Right ventricle myocardium inferior (tissue), 1 donor: ENCODE results near the gene KIF6. TPM values are rescaled to one million over a fixed set of nuclear protein-coding genes. Genes with fewer than 3 reads are reported as not detected.

Experiments
- ATAC-seq: fragments of 200-7000 bp; cut with Tn5 transposase; one replicate; pipeline ENCODE4 v1.9.1; 2020; ENCODE audit warnings: mild to moderate bottlenecking, moderate library complexity
- DNase-seq: peaks from one replicate; pipeline ENCODE4 v3.0.0; 2021; ENCODE audit errors: missing footprints
- intact Hi-C: fragments of 100-400 bp; cut with DNase I; formaldehyde crosslinking; loops from one replicate; pipeline ENCODE4 v1.11.0; 2022
- total RNA-seq: library from RNA; stranded (reverse); fragmentation: NEBNext Ultra II Directional; extraction: Animal tissue kit (Norgen Biotek cat#: 25700); gene quantifications from one replicate; pipeline ENCODE4 v1.2.1, GENCODE V29; 2021
- donor health status: DM: no; HTN: yes; CAD: no; lungs with severe emphysema.

Gene KIF6
- total RNA-seq, 1 donor from 2014 or later: 0.16 TPM

DNA sequence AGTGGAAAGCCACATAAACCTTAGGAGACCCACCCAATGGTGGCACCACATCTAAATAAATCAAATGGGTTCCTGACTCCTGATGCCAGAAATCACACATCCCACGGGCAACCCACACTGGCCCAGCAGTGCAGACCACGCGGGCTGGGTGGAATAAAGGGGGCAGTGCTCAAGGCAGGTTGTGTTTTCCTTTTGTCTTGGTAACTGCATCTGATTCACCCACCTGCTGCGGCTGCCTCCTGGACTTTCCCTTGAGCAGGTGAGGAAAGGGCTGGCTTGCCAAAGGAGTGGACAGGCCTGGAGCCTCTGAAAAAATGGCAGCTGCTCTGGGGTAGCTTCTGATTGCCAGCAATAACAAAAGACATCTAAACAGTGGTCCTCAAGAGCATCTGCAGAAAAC lies 283.2 kb downstream of the KIF6 start:
- intact Hi-C loops: no loop called here
- DNase-seq (no peak), ATAC-seq (no peak)

DNA sequence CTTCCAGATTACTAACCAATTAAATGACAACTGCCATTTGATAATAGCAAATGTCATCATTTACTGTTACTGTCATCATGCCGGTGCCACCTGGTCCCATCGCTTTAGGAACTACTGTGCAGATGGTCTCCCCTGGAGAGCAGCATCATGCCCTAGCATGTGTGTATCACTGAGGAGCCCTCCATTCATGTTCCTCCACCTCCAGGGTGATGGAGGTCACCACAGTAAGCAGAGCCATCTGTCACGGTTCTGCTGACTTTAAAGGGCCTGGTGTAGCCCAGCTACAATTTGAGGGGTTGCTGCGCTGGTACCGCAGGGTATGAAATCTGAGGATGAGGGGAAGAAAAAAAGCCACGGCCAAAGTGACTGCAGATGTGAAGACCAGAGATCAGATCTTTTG lies 283.9 kb downstream of the KIF6 start:
- DNase-seq (no peak), ATAC-seq (no peak)
- intact Hi-C loops: no loop called here

GRCh38 chr6:39440039-39440426 lies 285.2 kb downstream of the KIF6 start:
- ATAC-seq: no peak
- DNase-seq: no peak
- intact Hi-C loops: no loop called here

GRCh38 chr6:39439342-39440038 lies 285.7 kb downstream of the KIF6 start:
- ATAC-seq (no peak), DNase-seq (no peak)
- intact Hi-C loops: no loop called here

DNA sequence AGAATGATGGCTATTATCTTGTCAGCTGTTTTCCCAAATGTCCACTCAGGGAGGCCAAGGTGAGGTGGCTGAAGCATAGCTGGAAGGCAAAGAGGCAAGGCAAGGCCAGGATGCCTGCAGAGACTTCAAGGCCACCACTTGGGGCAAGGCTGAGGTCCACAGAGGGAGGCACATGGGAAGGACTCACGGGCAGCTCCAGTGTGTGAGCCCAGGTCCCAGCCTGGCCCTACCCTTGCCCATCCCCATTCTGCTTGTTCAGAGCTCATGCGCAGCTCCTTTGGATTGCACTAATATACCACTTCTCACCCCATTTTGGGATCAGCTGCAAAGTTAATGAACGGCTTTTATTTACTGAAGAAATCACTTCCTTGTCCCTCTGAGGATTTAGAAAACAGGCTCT lies 291.6 kb downstream of the KIF6 start:
- intact Hi-C loops: no loop called here
- ATAC-seq (no peak), DNase-seq (no peak)

- ATAC-seq (no peak), DNase-seq (no peak)
- intact Hi-C loops: no loop called here
These were observed 292.7 kb downstream of the KIF6 start for GRCh38 chr6:39432330-39433025.

GRCh38 chr6:39430871-39431523 lies 294.2 kb downstream of the KIF6 start:
- intact Hi-C loops: no loop called here
- ATAC-seq (peak; percentile 76), DNase-seq (no peak)

DNA sequence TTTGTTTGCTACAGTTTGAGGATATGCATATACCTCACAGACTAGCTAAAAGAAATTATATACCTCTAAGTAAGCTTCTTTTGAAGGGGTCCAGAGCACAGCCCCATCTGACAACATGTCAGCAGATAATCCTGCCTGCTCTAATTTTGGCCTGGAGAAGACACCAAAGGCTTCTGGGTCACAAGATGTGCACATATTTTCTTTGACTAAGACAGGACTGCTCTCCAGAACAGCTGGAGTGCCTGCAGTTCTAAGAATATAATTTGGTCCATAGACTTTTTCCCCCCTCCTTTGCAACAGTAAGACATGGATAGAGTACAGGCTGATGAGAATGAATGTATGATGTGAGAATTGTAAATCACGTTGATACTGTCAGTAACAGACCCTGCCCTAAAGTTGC lies 294.8 kb downstream of the KIF6 start:
- intact Hi-C loops: no loop called here
- DNase-seq (no peak), ATAC-seq (no peak)

- ATAC-seq: no peak
These were observed 296.4 kb downstream of the KIF6 start for GRCh38 chr6:39428816-39429215.

DNA sequence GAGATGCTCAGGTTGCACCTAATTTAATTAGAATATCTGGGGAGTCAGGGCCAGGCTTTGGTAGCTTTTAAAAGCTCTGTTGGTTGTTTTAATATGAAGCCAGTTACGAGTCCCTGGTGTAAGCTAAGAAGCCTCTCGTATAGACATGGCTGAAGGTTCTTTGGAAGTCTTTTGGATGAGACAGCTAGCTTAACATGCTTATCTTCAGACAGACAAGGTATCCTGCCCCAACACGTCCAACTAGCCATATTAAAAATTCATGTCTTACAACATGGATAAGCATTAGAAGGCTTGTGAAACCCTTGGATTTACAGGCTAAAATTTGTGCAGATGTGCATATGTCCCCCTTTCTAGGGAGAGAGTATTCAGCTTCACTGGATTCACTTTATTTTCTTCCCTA lies 297.1 kb downstream of the KIF6 start:
- DNase-seq: no peak
- intact Hi-C loops: no loop called here
- ATAC-seq: no peak

More at GRCh38 chr6:39428816-39429215, 296.4 kb downstream of the KIF6 start:
- intact Hi-C loops: no loop called here
- no peak for DNase-seq

GRCh38 chr6:39426073-39426456 lies 299.1 kb downstream of the KIF6 start:
- DNase-seq (no peak), ATAC-seq (no peak)
- intact Hi-C loops: no loop called here

DNA sequence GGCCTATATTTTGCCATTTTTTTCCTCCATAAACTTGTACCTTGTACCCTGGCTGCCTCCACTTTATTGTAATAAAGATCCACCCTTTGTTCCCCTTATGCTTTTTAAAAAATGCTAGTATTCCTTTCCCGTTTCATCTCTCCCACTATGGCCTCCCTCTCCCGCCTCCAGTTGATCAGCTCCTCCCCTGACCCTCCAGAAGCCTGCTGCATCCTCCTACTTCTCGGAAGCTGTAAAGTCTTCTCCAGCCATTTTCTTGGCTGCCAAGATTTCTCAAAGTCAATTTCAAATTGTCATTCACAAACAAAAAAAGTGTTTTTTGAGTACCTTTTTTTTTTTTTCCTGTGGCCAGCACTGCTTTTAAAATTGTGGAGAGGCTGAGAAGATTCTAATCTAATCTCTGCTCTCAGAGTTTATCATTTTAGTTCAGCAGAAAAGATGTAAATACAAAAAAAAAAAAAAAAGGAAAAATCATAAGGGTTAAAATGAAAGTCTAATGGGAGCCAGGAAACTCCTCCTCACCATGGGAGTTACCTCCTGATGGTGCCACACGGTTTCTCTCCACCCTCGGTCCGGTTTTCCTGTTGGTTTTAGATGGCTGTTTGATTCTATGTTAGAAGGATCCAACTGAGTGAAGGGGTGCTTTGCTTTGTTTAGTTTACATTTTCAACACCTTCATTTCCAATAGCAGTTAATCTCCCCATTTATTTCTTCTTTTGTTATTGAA lies 299.7 kb downstream of the KIF6 start:
- intact Hi-C loops: no loop called here
- DNase-seq: no peak
- ATAC-seq: no peak

DNA sequence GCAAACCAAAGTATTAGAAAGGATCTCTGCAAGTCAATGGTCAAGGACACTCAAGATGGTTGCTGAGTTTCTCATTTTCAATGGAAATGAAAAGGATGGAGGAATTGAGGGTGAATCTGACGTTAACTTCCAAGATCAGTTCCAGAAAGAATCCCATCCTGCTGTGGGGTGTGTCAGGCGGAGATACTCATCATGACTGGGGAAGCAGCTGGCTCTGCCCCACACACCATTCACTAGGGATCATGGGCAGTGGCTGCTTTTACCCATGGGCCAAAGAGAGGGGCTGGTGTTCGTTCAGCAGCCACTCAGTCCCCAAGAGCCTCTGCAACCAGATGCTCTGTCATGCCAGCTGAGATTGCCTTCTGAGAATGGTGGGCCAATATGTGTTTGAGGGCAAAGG lies 300.4 kb downstream of the KIF6 start:
- intact Hi-C loops: no loop called here
- DNase-seq (no peak), ATAC-seq (no peak)

- intact Hi-C loops: no loop called here
- ATAC-seq (peak; percentile 72), DNase-seq (no peak)
These were observed 303.0 kb downstream of the KIF6 start for GRCh38 chr6:39422238-39422637.

DNA sequence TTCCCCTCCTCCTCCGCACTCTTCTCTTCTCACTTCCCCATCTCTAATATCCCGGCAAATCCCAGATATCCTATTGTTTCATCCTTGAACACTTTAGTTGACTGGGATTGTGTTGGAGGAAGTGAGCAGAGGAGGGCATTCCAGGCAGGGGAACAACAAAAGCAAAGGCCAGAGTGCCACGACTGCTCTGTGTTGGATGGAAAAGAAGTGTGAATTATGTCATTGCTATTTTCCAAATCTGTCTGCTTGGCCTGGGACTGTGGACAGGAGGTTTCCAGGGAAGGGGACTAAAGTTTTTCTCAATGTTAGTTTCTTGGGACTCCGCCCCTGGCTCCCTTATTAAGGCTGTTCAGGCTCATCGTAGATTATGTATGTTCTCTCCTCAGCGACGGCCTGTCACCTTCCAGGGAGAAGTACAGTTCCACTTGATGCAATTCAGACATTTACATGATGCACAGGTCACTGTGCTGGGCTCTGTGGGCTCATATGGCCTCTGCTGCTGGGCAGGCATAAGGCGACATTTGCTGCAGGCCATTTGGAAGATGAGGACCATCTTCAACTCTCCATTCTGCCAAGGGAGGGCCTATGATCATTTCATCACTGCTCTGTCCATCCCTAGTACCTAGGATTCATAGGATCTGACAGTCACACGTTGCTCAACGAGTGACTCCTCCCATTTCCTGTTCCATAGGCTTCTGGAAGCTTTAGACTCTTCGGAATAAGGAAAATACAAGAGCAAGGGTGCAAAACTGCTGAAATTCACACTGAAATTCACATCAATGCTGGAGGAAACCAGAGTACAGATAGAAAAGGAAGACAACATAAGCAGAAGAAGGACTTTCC lies 303.6 kb downstream of the KIF6 start:
- DNase-seq: no peak
- peak; percentile 55 for ATAC-seq
- intact Hi-C loops: no loop called here

- DNase-seq: no peak
- intact Hi-C loops: no loop called here
- ATAC-seq: peak; percentile 57
These were observed 304.6 kb downstream of the KIF6 start for GRCh38 chr6:39420300-39421265.

GRCh38 chr6:39419607-39420006 lies 305.6 kb downstream of the KIF6 start:
- ATAC-seq (no peak), DNase-seq (no peak)
- intact Hi-C loops: loop anchor here (10.0 kb wide), 1 partner anchor 125 kb away; no protein-coding TSS in a partner anchor
